ENCODE measurements around the gene PRDM16. TPM values are rescaled to one million over a fixed set of nuclear protein-coding genes. Genes with fewer than 3 reads are reported as not detected.

PRDM16 gene
- polyA plus RNA-seq, 3 donors = not detected

- TF ChIP-seq, protein P1, sequence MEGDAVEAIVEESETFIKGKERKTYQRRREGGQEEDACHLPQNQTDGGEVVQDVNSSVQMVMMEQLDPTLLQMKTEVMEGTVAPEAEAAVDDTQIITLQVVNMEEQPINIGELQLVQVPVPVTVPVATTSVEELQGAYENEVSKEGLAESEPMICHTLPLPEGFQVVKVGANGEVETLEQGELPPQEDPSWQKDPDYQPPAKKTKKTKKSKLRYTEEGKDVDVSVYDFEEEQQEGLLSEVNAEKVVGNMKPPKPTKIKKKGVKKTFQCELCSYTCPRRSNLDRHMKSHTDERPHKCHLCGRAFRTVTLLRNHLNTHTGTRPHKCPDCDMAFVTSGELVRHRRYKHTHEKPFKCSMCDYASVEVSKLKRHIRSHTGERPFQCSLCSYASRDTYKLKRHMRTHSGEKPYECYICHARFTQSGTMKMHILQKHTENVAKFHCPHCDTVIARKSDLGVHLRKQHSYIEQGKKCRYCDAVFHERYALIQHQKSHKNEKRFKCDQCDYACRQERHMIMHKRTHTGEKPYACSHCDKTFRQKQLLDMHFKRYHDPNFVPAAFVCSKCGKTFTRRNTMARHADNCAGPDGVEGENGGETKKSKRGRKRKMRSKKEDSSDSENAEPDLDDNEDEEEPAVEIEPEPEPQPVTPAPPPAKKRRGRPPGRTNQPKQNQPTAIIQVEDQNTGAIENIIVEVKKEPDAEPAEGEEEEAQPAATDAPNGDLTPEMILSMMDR (IDR thresholded peaks at IDR 0.05) = no peak
- Mint-ChIP-seq H3K36me3 (no peaks in the 10 kb centered on the region), H3K9me3 (peaks cover 0 to 2% (median 0%) of the 10 kb centered on the region in 7 donors), H3K27me3 (ENCODE audit: low read depth in 3 of 3) (peaks cover 30 to 49% (median 42%) of the 10 kb centered on the region in 3 donors), H3K27ac (no peak overlapping the region), H3K4me3 (no peak overlapping the region), H3K4me1 (no peaks in the 10 kb centered on the region)
- Histone ChIP-seq H4K20me1 (ENCODE audit: insufficient read depth, low read length) (no peaks in the 10 kb centered on the region), H3K4me2 (replicated peaks; ENCODE audit: extremely low read depth, low read length, poor library complexity, severe bottlenecking) (no peak overlapping the region), H3K27me3 (ENCODE audit: control insufficient read depth in 2 of 2, insufficient read depth in 2 of 2, low read length in 2 of 2) (peaks cover 14 to 33% of the 10 kb centered on the region in 2 donors), H3K27ac (ENCODE audit: low read depth in 1 of 2, low read length in 2 of 2) (no peak overlapping the region), H3K4me1 (ENCODE audit: control insufficient read depth in 1 of 2, insufficient read depth in 2 of 2, low read length in 2 of 2) (no peaks in the 10 kb centered on the region), H3K9ac (ENCODE audit: insufficient read depth, low read length, poor library complexity, severe bottlenecking) (no peak overlapping the region), H3K79me2 (ENCODE audit: insufficient read depth, low read length) (no peaks in the 10 kb centered on the region), H3K4me3 (replicated peaks in 1 of 3; ENCODE audit: low read depth in 2 of 3, low read length in 3 of 3) (no peak overlapping the region), H3K9me3 (replicated peaks in 1 of 2; ENCODE audit: control insufficient read depth in 1 of 2, insufficient read depth in 1 of 2, low read length in 2 of 2) (no peaks in the 10 kb centered on the region), H3K36me3 (replicated peaks in 1 of 2; ENCODE audit: control insufficient read depth in 1 of 2, insufficient read depth in 2 of 2, low read length in 2 of 2) (no peaks in the 10 kb centered on the region), H2AFZ (ENCODE audit: insufficient read depth, low read depth, low read length, poor library complexity, severe bottlenecking) (no peak overlapping the region)
- no peak for DNase-seq
- intact Hi-C loops (cut with micrococcal nuclease) = no loop called here
- WGBS (ENCODE audit: insufficient coverage) = 100% methylated on average over 10 of the region's 11 CpGs
Observed at GRCh38 chr1:3396411-3396810, 327.4 kb downstream of the PRDM16 start.

GRCh38 chr1:3397311-3397710, 328.3 kb downstream of the PRDM16 start:
- intact Hi-C loops (cut with micrococcal nuclease) = no loop called here
- H3K4me3 Mint-ChIP-seq = no peak overlapping the region
- Histone ChIP-seq H4K20me1 (ENCODE audit: insufficient read depth, low read length) (no peaks in the 10 kb centered on the region), H3K9me3 (replicated peaks in 1 of 2; ENCODE audit: control insufficient read depth in 1 of 2, insufficient read depth in 1 of 2, low read length in 2 of 2) (no peaks in the 10 kb centered on the region), H3K36me3 (replicated peaks in 1 of 2; ENCODE audit: control insufficient read depth in 1 of 2, insufficient read depth in 2 of 2, low read length in 2 of 2) (no peaks in the 10 kb centered on the region), H3K79me2 (ENCODE audit: insufficient read depth, low read length) (no peaks in the 10 kb centered on the region), H3K27me3 (ENCODE audit: control insufficient read depth in 2 of 2, insufficient read depth in 2 of 2, low read length in 2 of 2) (peaks cover 14 to 30% of the 10 kb centered on the region in 2 donors), H3K4me1 (ENCODE audit: control insufficient read depth in 1 of 2, insufficient read depth in 2 of 2, low read length in 2 of 2) (no peaks in the 10 kb centered on the region), H3K4me3 (replicated peaks in 1 of 3; ENCODE audit: low read depth in 2 of 3, low read length in 3 of 3) (no peak overlapping the region), H3K9ac (ENCODE audit: insufficient read depth, low read length, poor library complexity, severe bottlenecking) (no peak overlapping the region), H3K4me2 (replicated peaks; ENCODE audit: extremely low read depth, low read length, poor library complexity, severe bottlenecking) (no peak overlapping the region), H3K27ac (ENCODE audit: low read depth in 1 of 2, low read length in 2 of 2) (no peak overlapping the region), H2AFZ (ENCODE audit: insufficient read depth, low read depth, low read length, poor library complexity, severe bottlenecking) (no peak overlapping the region)
- H3K27me3 Mint-ChIP-seq (ENCODE audit: low read depth in 3 of 3) = peaks cover 25 to 41% (median 37%) of the 10 kb centered on the region in 3 donors
- WGBS (ENCODE audit: insufficient coverage) = 97% methylated on average over 10 of the region's 17 CpGs
- DNase-seq = no peak
- no peaks in the 10 kb centered on the region for H3K36me3 Mint-ChIP-seq
- TF ChIP-seq, protein P1 (IDR thresholded peaks at IDR 0.05) = no peak
- no peaks in the 10 kb centered on the region for H3K4me1 Mint-ChIP-seq
- peaks cover 0 to 2% (median 0%) of the 10 kb centered on the region in 7 donors for H3K9me3 Mint-ChIP-seq
- no peak overlapping the region for H3K27ac Mint-ChIP-seq

Data from CD14-positive monocyte (primary cell).